ENCODE measurements around the gene STAG1. TPM values are rescaled to one million over a fixed set of nuclear protein-coding genes. Genes with fewer than 3 reads are reported as not detected.

STAG1 gene
- total RNA-seq, 4 donors from 2014 or later, result 48.6 to 71.2 (median 58.2) TPM

DNA sequence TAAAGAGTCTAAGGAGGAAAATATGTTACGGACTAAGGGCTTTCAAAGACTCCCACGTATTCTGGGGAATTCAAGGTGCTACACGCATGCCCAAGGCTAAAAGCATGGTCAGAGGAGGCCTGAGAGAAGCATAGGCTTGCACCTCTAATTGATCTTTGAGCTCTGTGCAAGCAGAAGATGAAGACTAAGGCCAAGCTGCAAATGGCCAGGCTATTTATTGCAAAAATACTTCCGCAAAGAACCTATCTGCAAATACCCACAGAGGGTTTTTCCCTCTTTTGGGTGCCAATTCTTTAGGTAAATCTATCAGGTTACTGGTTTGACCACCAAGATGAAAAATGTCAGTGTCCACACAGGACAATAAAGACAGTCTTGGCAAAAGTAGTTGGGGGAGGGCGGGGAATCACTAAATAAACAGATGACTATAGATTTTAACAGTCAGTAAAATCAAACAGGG is 119.5 kb downstream of the STAG1 start:
- peaks cover 0 to 26% (median 8%) of the 10 kb centered on the region in 4 donors for H3K4me1 ChIP-seq
- WGBS, 2 donors, result 77 to 85% methylated on average over 5 of the region's 5 CpGs

DNA sequence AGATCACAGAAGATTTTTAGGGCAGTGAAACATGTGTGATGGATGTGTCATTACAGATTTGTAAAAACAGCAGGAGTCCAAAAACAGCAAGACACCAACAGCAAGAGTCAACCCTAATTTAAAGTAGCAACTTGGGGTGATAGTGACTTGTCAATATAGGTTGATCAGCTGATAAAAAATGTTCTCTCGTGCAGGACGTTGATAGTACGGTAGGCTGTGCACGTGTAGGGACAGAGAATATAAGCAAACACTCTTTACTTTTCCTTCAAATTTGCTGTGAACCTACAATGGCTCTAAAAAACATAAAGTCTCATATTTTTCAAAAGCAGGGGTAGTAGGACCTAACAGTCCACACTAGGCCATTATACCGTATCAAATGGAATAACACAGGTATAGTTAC is 120.8 kb downstream of the STAG1 start:
- H3K4me1 ChIP-seq, result peaks cover 0 to 24% (median 10%) of the 10 kb centered on the region in 4 donors
- no peak overlapping the region for H3K4me3 ChIP-seq
- peaks cover 0 to 5% (median 0%) of the 10 kb centered on the region in 3 donors for H3K36me3 ChIP-seq
- no peak overlapping the region for H3K27ac ChIP-seq
- no peak for DNase-seq (ENCODE audit: low spot score in 2 of 2)
- no peaks in the 10 kb centered on the region for H3K9me3 ChIP-seq
- H3K27me3 ChIP-seq, result no peaks in the 10 kb centered on the region
- TF ChIP-seq POLR2A (IDR thresholded peaks at IDR 0.05) (no peak), EP300 (IDR thresholded peaks at IDR 0.05) (no peak)
- TF ChIP-seq, protein P1, sequence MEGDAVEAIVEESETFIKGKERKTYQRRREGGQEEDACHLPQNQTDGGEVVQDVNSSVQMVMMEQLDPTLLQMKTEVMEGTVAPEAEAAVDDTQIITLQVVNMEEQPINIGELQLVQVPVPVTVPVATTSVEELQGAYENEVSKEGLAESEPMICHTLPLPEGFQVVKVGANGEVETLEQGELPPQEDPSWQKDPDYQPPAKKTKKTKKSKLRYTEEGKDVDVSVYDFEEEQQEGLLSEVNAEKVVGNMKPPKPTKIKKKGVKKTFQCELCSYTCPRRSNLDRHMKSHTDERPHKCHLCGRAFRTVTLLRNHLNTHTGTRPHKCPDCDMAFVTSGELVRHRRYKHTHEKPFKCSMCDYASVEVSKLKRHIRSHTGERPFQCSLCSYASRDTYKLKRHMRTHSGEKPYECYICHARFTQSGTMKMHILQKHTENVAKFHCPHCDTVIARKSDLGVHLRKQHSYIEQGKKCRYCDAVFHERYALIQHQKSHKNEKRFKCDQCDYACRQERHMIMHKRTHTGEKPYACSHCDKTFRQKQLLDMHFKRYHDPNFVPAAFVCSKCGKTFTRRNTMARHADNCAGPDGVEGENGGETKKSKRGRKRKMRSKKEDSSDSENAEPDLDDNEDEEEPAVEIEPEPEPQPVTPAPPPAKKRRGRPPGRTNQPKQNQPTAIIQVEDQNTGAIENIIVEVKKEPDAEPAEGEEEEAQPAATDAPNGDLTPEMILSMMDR (IDR thresholded peaks at IDR 0.05), result no peak
- WGBS, 2 donors, result 92% methylated on average over 5 of the region's 5 CpGs

More for the DNA sequence above, 119.5 kb downstream of the STAG1 start:
- no peaks in the 10 kb centered on the region for H3K9me3 ChIP-seq
- no peak overlapping the region for H3K4me3 ChIP-seq
- H3K27me3 ChIP-seq, result no peaks in the 10 kb centered on the region
- TF ChIP-seq, protein P1 (IDR thresholded peaks at IDR 0.05), result no peak
- TF ChIP-seq POLR2A (IDR thresholded peaks at IDR 0.05), result no peak
- TF ChIP-seq EP300 (IDR thresholded peaks at IDR 0.05), result no peak
- no peak overlapping the region for H3K27ac ChIP-seq
- peaks cover 0 to 5% (median 0%) of the 10 kb centered on the region in 3 donors for H3K36me3 ChIP-seq
- DNase-seq (ENCODE audit: low spot score in 2 of 2), result no peak

DNA sequence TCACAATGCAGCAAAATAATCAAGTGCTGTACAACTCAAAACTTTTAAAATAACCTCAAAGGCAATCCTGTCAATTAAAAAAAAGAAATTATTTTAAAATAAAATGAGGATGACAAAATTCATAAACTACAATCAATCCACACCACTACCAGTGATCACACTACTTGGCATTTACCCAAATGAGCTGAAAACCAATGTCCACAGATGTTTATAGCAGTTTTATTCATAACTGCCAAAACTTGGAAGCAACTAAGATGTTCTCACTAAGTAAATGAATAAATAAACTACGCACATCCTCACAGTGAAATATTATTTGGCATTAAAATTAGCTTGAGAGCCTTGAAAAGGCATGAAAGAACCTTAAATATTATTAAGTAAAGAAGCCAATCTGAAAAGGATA is 121.3 kb downstream of the STAG1 start:
- WGBS, 2 donors, result 30 to 36% methylated on average over 1 of the region's 1 CpG
- H3K4me1 ChIP-seq, result peaks cover 0 to 25% (median 11%) of the 10 kb centered on the region in 4 donors

DNA sequence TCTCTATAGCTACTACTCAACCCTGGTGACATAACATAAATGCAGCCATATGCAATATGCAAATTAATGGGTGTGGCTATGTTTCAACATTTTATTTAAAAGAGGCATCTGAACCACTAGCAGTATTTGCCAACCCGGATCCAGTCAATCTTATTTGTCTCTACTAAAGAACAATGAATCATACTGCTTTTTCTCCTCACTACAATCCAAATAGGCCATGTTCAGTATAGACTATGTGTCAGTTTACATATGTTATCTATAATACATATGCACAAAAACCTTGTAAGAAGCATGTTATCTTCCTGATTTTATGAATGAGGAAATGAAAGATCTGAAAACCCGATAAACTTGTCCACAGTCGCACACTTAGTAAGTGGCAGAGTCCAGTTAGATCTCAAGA is 125.7 kb downstream of the STAG1 start:
- Histone ChIP-seq H3K36me3 (peaks cover 0 to 5% (median 0%) of the 10 kb centered on the region in 3 donors), H3K4me1 (peaks cover 0 to 31% (median 6%) of the 10 kb centered on the region in 4 donors), H3K27ac (no peak overlapping the region), H3K27me3 (no peaks in the 10 kb centered on the region), H3K9me3 (no peaks in the 10 kb centered on the region), H3K4me3 (no peak overlapping the region)
- TF ChIP-seq POLR2A (IDR thresholded peaks at IDR 0.05) (no peak), EP300 (IDR thresholded peaks at IDR 0.05) (no peak)
- TF ChIP-seq, protein P1 (IDR thresholded peaks at IDR 0.05), result no peak
- no peak for DNase-seq (ENCODE audit: low spot score in 2 of 2)
- 86 to 88% methylated on average over 3 of the region's 3 CpGs for WGBS, 2 donors

More for the DNA sequence above, 121.3 kb downstream of the STAG1 start:
- DNase-seq (ENCODE audit: low spot score in 2 of 2), result no peak
- Histone ChIP-seq H3K9me3 (no peaks in the 10 kb centered on the region), H3K4me3 (no peak overlapping the region), H3K27me3 (no peaks in the 10 kb centered on the region), H3K27ac (peak overlapping the region in 1 of 4 donors; percentile 13), H3K36me3 (peaks cover 0 to 5% (median 0%) of the 10 kb centered on the region in 3 donors)
- TF ChIP-seq POLR2A (IDR thresholded peaks at IDR 0.05) (no peak), EP300 (IDR thresholded peaks at IDR 0.05) (no peak)
- TF ChIP-seq, protein P1 (IDR thresholded peaks at IDR 0.05), result no peak

DNA sequence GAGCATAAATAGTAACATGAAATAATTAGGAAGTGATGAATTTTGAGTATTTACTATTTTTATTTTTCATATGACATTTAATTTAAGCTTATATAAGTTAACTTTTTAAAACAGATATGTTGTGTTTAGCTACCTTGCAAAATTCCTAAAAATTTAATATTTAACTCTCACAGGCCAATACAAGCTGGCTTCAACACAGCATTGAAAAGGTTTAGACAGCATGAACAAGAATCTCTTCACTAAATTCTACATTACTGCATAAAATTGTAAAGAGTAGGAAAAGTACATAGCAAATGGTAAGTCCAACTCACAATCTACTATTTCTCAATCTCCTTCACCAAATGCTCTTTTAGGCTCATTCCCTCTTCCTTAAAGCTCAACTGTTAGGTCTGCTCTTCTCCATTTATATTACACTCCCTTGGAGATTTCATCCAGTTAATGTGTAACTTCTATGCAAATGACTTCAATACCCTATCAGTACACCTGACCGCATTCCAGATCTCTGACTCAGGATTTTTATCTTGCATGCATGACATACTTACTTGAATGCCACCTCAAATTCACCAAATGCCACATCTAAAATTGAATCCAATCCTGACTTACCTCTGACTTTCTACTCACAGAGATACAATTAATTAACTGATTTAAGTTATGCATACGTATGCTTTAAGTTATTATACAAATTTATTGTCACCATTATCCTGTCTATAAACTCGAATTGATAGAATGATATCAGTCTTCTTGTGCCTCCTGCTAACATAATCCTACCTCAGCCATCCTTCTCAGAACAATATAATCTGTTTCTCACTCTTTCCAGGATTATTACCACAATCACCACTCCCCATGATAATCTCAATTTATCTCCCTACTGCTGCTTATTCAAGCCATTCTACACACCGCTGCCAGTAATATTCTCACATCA is 127.0 kb downstream of the STAG1 start:
- WGBS, 2 donors, result 97 to 98% methylated on average over 4 of the region's 4 CpGs

More for the DNA sequence above, 127.0 kb downstream of the STAG1 start:
- Histone ChIP-seq H3K27me3 (no peaks in the 10 kb centered on the region), H3K9me3 (no peaks in the 10 kb centered on the region), H3K4me3 (no peak overlapping the region), H3K27ac (no peak overlapping the region), H3K4me1 (peaks cover 0 to 25% (median 3%) of the 10 kb centered on the region in 4 donors), H3K36me3 (peaks cover 0 to 5% (median 0%) of the 10 kb centered on the region in 3 donors)
- no peak for DNase-seq (ENCODE audit: low spot score in 2 of 2)
- no peak for TF ChIP-seq EP300 (IDR thresholded peaks at IDR 0.05)
- TF ChIP-seq, protein P1 (IDR thresholded peaks at IDR 0.05), result no peak
- no peak for TF ChIP-seq POLR2A (IDR thresholded peaks at IDR 0.05)

Data from tibial nerve (tissue), 4 donors.